ENCODE data around the gene KCNJ1. TPM values are rescaled to one million over a fixed set of nuclear protein-coding genes. Genes with fewer than 3 reads are reported as not detected.

KCNJ1 gene
- total RNA-seq, 1 donor from 2014 or later = not detected

- Mint-ChIP-seq H3K27me3 (peaks cover 85% of the 10 kb centered on the region), H3K4me1 (ENCODE audit: low read depth) (peaks cover 11% of the 10 kb centered on the region), H3K4me3 (ENCODE audit: low read depth) (peak overlapping the region; percentile 44), H3K36me3 (ENCODE audit: insufficient read depth) (no peaks in the 10 kb centered on the region), H3K27ac (no peak overlapping the region), H3K9me3 (ENCODE audit: low read depth) (no peaks in the 10 kb centered on the region)
- TF ChIP-seq CTCF (IDR thresholded peaks at IDR 0.05; ENCODE audit: unreplicated experiment) = no peak
- no peak for DNase-seq (ENCODE audit: low spot score, unreplicated experiment)
These were observed 37.7 kb upstream of the KCNJ1 start for GRCh38 chr11:128904656-128905344.

DNA sequence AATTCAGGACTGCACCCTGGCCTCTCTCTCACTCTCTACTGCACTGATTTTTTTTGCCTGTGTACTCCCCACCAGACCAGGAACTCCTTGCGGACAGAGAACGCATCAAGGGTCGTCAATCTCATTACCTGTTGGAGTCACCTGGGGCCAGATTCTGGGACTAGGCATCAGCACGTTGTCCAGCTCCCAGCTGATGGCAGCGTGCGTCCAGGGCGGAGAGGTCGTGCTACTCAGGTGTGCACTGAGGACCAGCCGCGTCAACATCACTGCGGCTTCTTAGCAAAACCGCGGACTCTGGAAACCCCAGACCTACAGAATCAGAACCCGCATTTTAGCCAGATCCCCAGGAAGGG is 37.2 kb upstream of the KCNJ1 start:
- peaks cover 11% of the 10 kb centered on the region for H3K4me1 Mint-ChIP-seq (ENCODE audit: low read depth)
- H3K4me3 Mint-ChIP-seq (ENCODE audit: low read depth) = peak overlapping the region; percentile 44
- no peaks in the 10 kb centered on the region for H3K9me3 Mint-ChIP-seq (ENCODE audit: low read depth)
- peaks cover 84% of the 10 kb centered on the region for H3K27me3 Mint-ChIP-seq
- no peak overlapping the region for H3K27ac Mint-ChIP-seq
- no peaks in the 10 kb centered on the region for H3K36me3 Mint-ChIP-seq (ENCODE audit: insufficient read depth)
- no peak for TF ChIP-seq CTCF (IDR thresholded peaks at IDR 0.05; ENCODE audit: unreplicated experiment)
- no peak for DNase-seq (ENCODE audit: low spot score, unreplicated experiment)

GRCh38 chr11:128903248-128904061 is 36.4 kb upstream of the KCNJ1 start:
- Mint-ChIP-seq H3K4me3 (ENCODE audit: low read depth) (peak overlapping the region; percentile 44), H3K36me3 (ENCODE audit: insufficient read depth) (no peaks in the 10 kb centered on the region), H3K9me3 (ENCODE audit: low read depth) (no peaks in the 10 kb centered on the region), H3K4me1 (ENCODE audit: low read depth) (peaks cover 11% of the 10 kb centered on the region), H3K27me3 (peaks cover 85% of the 10 kb centered on the region), H3K27ac (no peak overlapping the region)
- no peak for TF ChIP-seq CTCF (IDR thresholded peaks at IDR 0.05; ENCODE audit: unreplicated experiment)
- DNase-seq (ENCODE audit: low spot score, unreplicated experiment) = no peak

DNA sequence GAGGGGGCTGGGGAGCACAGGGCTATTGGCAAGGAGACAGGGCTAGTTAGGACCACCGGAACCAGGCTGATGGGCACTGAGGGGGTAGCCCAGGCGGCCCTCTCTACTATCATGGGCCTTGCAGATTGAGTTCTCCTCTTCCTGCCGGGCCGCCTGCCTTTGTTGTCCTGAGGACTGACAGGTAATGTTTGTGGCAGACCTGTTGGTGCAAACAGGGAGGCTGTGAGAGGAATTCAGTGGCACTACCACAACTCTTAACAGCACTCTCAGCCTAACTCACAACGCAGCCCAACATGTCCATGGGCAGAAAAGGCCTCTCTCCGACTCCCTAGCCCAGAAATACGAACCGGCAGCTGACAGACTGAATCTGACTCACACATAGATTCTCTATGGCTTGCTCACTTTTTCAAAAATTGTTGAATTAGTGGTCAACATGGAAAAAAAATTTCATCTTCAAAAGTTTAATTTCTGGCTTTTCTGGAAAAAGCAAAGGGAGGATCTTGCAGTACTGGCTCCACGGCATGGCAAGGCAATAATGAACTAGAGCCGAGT is 35.5 kb upstream of the KCNJ1 start:
- Mint-ChIP-seq H3K4me1 (ENCODE audit: low read depth) (peaks cover 11% of the 10 kb centered on the region), H3K27ac (no peak overlapping the region), H3K4me3 (ENCODE audit: low read depth) (no peak overlapping the region), H3K27me3 (peaks cover 88% of the 10 kb centered on the region), H3K9me3 (ENCODE audit: low read depth) (no peaks in the 10 kb centered on the region), H3K36me3 (ENCODE audit: insufficient read depth) (no peaks in the 10 kb centered on the region)
- no peak for TF ChIP-seq CTCF (IDR thresholded peaks at IDR 0.05; ENCODE audit: unreplicated experiment)
- no peak for DNase-seq (ENCODE audit: low spot score, unreplicated experiment)

GRCh38 chr11:128901653-128902514 is 34.8 kb upstream of the KCNJ1 start:
- no peak for TF ChIP-seq CTCF (IDR thresholded peaks at IDR 0.05; ENCODE audit: unreplicated experiment)
- no peaks in the 10 kb centered on the region for H3K36me3 Mint-ChIP-seq (ENCODE audit: insufficient read depth)
- DNase-seq (ENCODE audit: low spot score, unreplicated experiment) = no peak
- H3K4me1 Mint-ChIP-seq (ENCODE audit: low read depth) = peaks cover 11% of the 10 kb centered on the region
- H3K27ac Mint-ChIP-seq = no peak overlapping the region
- H3K9me3 Mint-ChIP-seq (ENCODE audit: low read depth) = no peaks in the 10 kb centered on the region
- peak overlapping the region; percentile 20 for H3K4me3 Mint-ChIP-seq (ENCODE audit: low read depth)
- peaks cover 84% of the 10 kb centered on the region for H3K27me3 Mint-ChIP-seq
